H1 (cell line): ENCODE measurements around the gene PDK3. TPM values are rescaled to one million over a fixed set of nuclear protein-coding genes. Genes with fewer than 3 reads are reported as not detected.

ENCODE experiments used
- CTCF ChIA-PET: fragments of 300-600 bp; sonication (Branson Sonifier 250); formaldehyde crosslinking; loops from one replicate; lab custom pipeline; 2021; ENCODE audit not compliant: partially characterized antibody; lab: Charles Lee
- POLR2A ChIA-PET: fragments of 300-600 bp; sonication (Branson Sonifier 250); formaldehyde crosslinking; loops from one replicate; lab custom pipeline; 2021; ENCODE audit warnings: inconsistent platforms; ENCODE audit not compliant: partially characterized antibody; lab: Charles Lee
- DNase-seq, 2 experiments: peaks; one replicate each; pipeline versions ENCODE4 v3.0.0 to v3.0.0-alpha.2; 2010 to 2022; ENCODE audit warnings: low spot score in 2 of 2, low read depth in 1 of 2, mixed read lengths in 1 of 2
- FAIRE-seq: peaks from 2 replicates; lab custom pipeline; 2011; peaks lifted over from hg19 to GRCh38; lab: Jason Lieb, UNC
- H2AFZ ChIP-seq: 2 replicates; pipeline ENCODE4 v1.8.1; 2012; ENCODE audit warnings: low read length, inconsistent platforms
- H2AK5ac ChIP-seq: 2 replicates; pipeline ENCODE4 v1.6.1; 2013; ENCODE audit warnings: low read depth, low read length
- H2BK120ac ChIP-seq: replicated peaks from 2 replicates; pipeline ENCODE3; 2013; ENCODE audit warnings: low read depth, low read length, inconsistent platforms
- H2BK12ac ChIP-seq: 2 replicates; pipeline ENCODE4 v1.6.1; 2013; ENCODE audit warnings: low read depth, low read length
- H2BK15ac ChIP-seq: 2 replicates; pipeline ENCODE4 v1.6.1; 2013; ENCODE audit warnings: low read length
- H2BK20ac ChIP-seq: 2 replicates; pipeline ENCODE4 v1.6.1; 2013; ENCODE audit warnings: low read length
- H2BK5ac ChIP-seq: 2 replicates; pipeline ENCODE4 v1.6.1; 2013; ENCODE audit warnings: low read depth, low read length
- H3K14ac ChIP-seq: 2 replicates; pipeline ENCODE4 v1.6.1; 2013; ENCODE audit warnings: inconsistent platforms; ENCODE audit not compliant: insufficient read length
- H3K18ac ChIP-seq: 2 replicates; pipeline ENCODE4 v1.6.1; 2013; ENCODE audit warnings: low read length; ENCODE audit errors: extremely low read depth
- H3K23ac ChIP-seq: 2 replicates; pipeline ENCODE4 v1.6.1; 2013; ENCODE audit warnings: inconsistent platforms; ENCODE audit not compliant: insufficient read length
- H3K23me2 ChIP-seq: 2 replicates; pipeline ENCODE4 v1.6.1; 2013; ENCODE audit warnings: low read depth, low read length
- H3K27ac ChIP-seq: 2 replicates; pipeline ENCODE4 v1.6.1; 2011; ENCODE audit warnings: low read depth, low read length, inconsistent platforms
- H3K27me3 ChIP-seq, 4 experiments: replicated peaks in 1 of 4; 1 replicate in 1 of 4; 2 replicates in 3 of 4; pipeline versions ENCODE4 v1.6.1 to v1.8.1; 2011 to 2013; ENCODE audit warnings: low read length in 3 of 4, mild to moderate bottlenecking in 3 of 4, inconsistent platforms in 2 of 4, mixed read lengths in 2 of 4, moderate library complexity in 1 of 4; ENCODE audit not compliant: control insufficient read depth in 3 of 4, insufficient read depth in 3 of 4; ENCODE audit errors: extremely low read depth in 1 of 4
- H3K36me3 ChIP-seq, 4 experiments: 2 replicates each; pipeline versions ENCODE4 v1.6.1 to v1.8.1; 2011 to 2013; ENCODE audit warnings: mild to moderate bottlenecking in 4 of 4, low read length in 3 of 4, moderate library complexity in 2 of 4, control low read depth in 1 of 4, inconsistent platforms in 1 of 4; ENCODE audit not compliant: insufficient read depth in 4 of 4, control insufficient read depth in 2 of 4
- H3K4ac ChIP-seq: replicated peaks from 2 replicates; pipeline ENCODE3; 2013; ENCODE audit warnings: low read length, low read depth, mixed read lengths, inconsistent platforms; ENCODE audit not compliant: insufficient read length
- H3K4me1 ChIP-seq, 4 experiments: replicated peaks in 1 of 4; 1 replicate in 1 of 4; 2 replicates in 3 of 4; pipeline versions ENCODE4 v1.6.1 to v1.8.1; 2011 to 2013; ENCODE audit warnings: low read length in 3 of 4, inconsistent platforms in 2 of 4, mixed read lengths in 1 of 4; ENCODE audit not compliant: insufficient read depth in 4 of 4, control insufficient read depth in 3 of 4
- H3K4me2 ChIP-seq, 2 experiments: 2 replicates each; pipeline versions ENCODE4 v1.6.1 to v1.8.1; 2011 to 2013; ENCODE audit warnings: low read depth in 2 of 2, low read length in 2 of 2, control low read depth in 1 of 2, inconsistent platforms in 1 of 2, mild to moderate bottlenecking in 1 of 2; ENCODE audit not compliant: insufficient read depth in 1 of 2
- H3K4me3 ChIP-seq, 4 experiments: fragments of 200-600, 300-600 bp in 1 of 4; sonication (generic), shearing (Covaris generic), sonication (Bioruptor Twin) in 1 of 4; 2 replicates each; pipeline versions ENCODE4 v1.5.1 to v1.8.1; 2011 to 2016; ENCODE audit warnings: low read length in 4 of 4, low read depth in 3 of 4, control low read depth in 2 of 4, inconsistent platforms in 2 of 4, mild to moderate bottlenecking in 2 of 4, mixed read lengths in 1 of 4, moderate library complexity in 1 of 4; ENCODE audit not compliant: insufficient read depth in 2 of 4; ENCODE audit errors: extremely low read depth in 1 of 4
- H3K56ac ChIP-seq: replicated peaks from 2 replicates; pipeline ENCODE3; 2013; ENCODE audit warnings: low read depth, mild to moderate bottlenecking, mixed read lengths, low read length, inconsistent platforms; ENCODE audit not compliant: insufficient read length
- H3K79me1 ChIP-seq: 2 replicates; pipeline ENCODE4 v1.6.1; 2013; ENCODE audit warnings: low read depth, low read length, control low read depth
- H3K79me2 ChIP-seq, 2 experiments: 2 replicates each; pipeline versions ENCODE4 v1.6.1 to v1.8.1; 2012 to 2013; ENCODE audit warnings: low read length in 2 of 2, mild to moderate bottlenecking in 2 of 2, inconsistent platforms in 1 of 2; ENCODE audit not compliant: insufficient read depth in 2 of 2, control insufficient read depth in 1 of 2
- H3K9ac ChIP-seq, 4 experiments: replicated peaks in 1 of 4; 1 replicate in 1 of 4; 2 replicates in 3 of 4; pipeline versions ENCODE4 v1.6.1 to v1.8.1; 2011 to 2013; ENCODE audit warnings: low read depth in 3 of 4, low read length in 3 of 4, control low read depth in 2 of 4, mild to moderate bottlenecking in 2 of 4, moderate library complexity in 2 of 4, inconsistent platforms in 1 of 4; ENCODE audit errors: extremely low read depth in 1 of 4
- H3K9me3 ChIP-seq, 2 experiments: 2 replicates each; pipeline versions ENCODE4 v1.6.1 to v1.8.1; 2012 to 2013; ENCODE audit warnings: mild to moderate bottlenecking in 2 of 2, moderate library complexity in 2 of 2, control low read depth in 1 of 2, inconsistent platforms in 1 of 2, low read depth in 1 of 2, low read length in 1 of 2, mixed read lengths in 1 of 2; ENCODE audit not compliant: insufficient read depth in 2 of 2
- H4K20me1 ChIP-seq, 2 experiments: replicated peaks in 1 of 2; 2 replicates each; pipeline versions ENCODE3 to v1.8.1; 2011 to 2013; ENCODE audit warnings: inconsistent platforms in 2 of 2, low read length in 2 of 2, mild to moderate bottlenecking in 1 of 2; ENCODE audit not compliant: insufficient read depth in 2 of 2, control insufficient read depth in 1 of 2
- H4K5ac ChIP-seq: 2 replicates; pipeline ENCODE4 v1.6.1; 2013; ENCODE audit warnings: low read length, low read depth, mixed read lengths, inconsistent platforms; ENCODE audit not compliant: insufficient read length
- H4K8ac ChIP-seq: 2 replicates; pipeline ENCODE4 v1.8.0; 2013; ENCODE audit warnings: mild to moderate bottlenecking, moderate library complexity, low read length, inconsistent platforms; ENCODE audit not compliant: insufficient read depth; ENCODE audit errors: extremely low read depth
- H4K91ac ChIP-seq: replicated peaks from 2 replicates; pipeline ENCODE3; 2013; ENCODE audit warnings: low read length, mixed read lengths, inconsistent platforms; ENCODE audit not compliant: insufficient read length
- ASH2L ChIP-seq: fragments of 200-600, 300-600 bp; sonication (generic); IDR thresholded peaks from one replicate; pipeline ENCODE4 v1.7.1; 2017; ENCODE audit warnings: low read length
- BCL11A ChIP-seq, 2 experiments: IDR thresholded peaks; one replicate each; pipeline ENCODE4 v1.6.1; 2011; ENCODE audit warnings: low read depth in 2 of 2, low read length in 2 of 2, mild to moderate bottlenecking in 2 of 2
- BRCA1 ChIP-seq: IDR thresholded peaks from 2 replicates; pipeline ENCODE4 v1.6.1; 2012; ENCODE audit warnings: low read depth, low read length, improper control_type of control experiment
- CBX5 ChIP-seq: fragments of 300-800, 300-1000 bp; sonication (generic); IDR thresholded peaks from 2 replicates; pipeline ENCODE4 v1.7.1; 2016; ENCODE audit warnings: antibody characterized with exemption, low read length, low read depth
- CHD1 ChIP-seq: IDR thresholded peaks from 2 replicates; pipeline ENCODE4 v1.6.1; 2012; ENCODE audit warnings: low read depth, low read length, improper control_type of control experiment
- FOSL1 ChIP-seq: IDR thresholded peaks from 2 replicates; pipeline ENCODE4 v1.6.1; 2011; ENCODE audit warnings: mild to moderate bottlenecking, low read depth, low read length, moderate library complexity; ENCODE audit not compliant: insufficient read depth
- KDM5A ChIP-seq: fragments of 200-600 bp; IDR thresholded peaks from 2 replicates; pipeline ENCODE4 v1.7.1; 2012; ENCODE audit warnings: mild to moderate bottlenecking, low read length, inconsistent platforms, mixed read lengths
- NANOG ChIP-seq: IDR thresholded peaks from 2 replicates; pipeline ENCODE4 v1.6.1; 2011; ENCODE audit warnings: low read length, low read depth, mild to moderate bottlenecking, inconsistent platforms; ENCODE audit not compliant: insufficient read depth, poor library complexity, severe bottlenecking
- RAD21 ChIP-seq, 2 experiments: IDR thresholded peaks in 1 of 2; conservative IDR thresholded peaks in 1 of 2; 2 replicates each; pipeline ENCODE4 v1.6.1; 2011; ENCODE audit warnings: low read depth in 2 of 2, low read length in 2 of 2, improper control_type of control experiment in 1 of 2, inconsistent platforms in 1 of 2, mild to moderate bottlenecking in 1 of 2, moderate library complexity in 1 of 2
- RFX5 ChIP-seq: IDR thresholded peaks from 2 replicates; pipeline ENCODE4 v1.6.1; 2011; ENCODE audit warnings: low read depth, low read length, improper control_type of control experiment, borderline replicate concordance
- SAP30 ChIP-seq: fragments of 300-600 bp; sonication (generic); IDR thresholded peaks from 2 replicates; pipeline ENCODE4 v1.7.1; 2012; ENCODE audit warnings: low read length, moderate library complexity, mild to moderate bottlenecking, inconsistent platforms; ENCODE audit not compliant: insufficient read depth, insufficient replicate concordance
- SIN3A ChIP-seq, 2 experiments: IDR thresholded peaks in 1 of 2; conservative IDR thresholded peaks in 1 of 2; 2 replicates each; pipeline ENCODE4 v1.6.1; 2011 to 2012; ENCODE audit warnings: low read length in 2 of 2, improper control_type of control experiment in 1 of 2, low read depth in 1 of 2, mild to moderate bottlenecking in 1 of 2
- SP1 ChIP-seq: IDR thresholded peaks from 2 replicates; pipeline ENCODE4 v1.6.1; 2011; ENCODE audit warnings: low read depth, low read length
- SRF ChIP-seq: IDR thresholded peaks from 2 replicates; pipeline ENCODE4 v1.6.1; 2011; ENCODE audit warnings: mild to moderate bottlenecking, low read depth, low read length, moderate library complexity
- TBP ChIP-seq: IDR thresholded peaks from 2 replicates; pipeline ENCODE4 v1.6.1; 2011; ENCODE audit warnings: low read depth, low read length, improper control_type of control experiment
- WGBS, 2 experiments: shearing (Covaris generic) in 1 of 2; methylation state at CpG; one replicate each; pipeline versions ENCODE4 v1.1.6 to v1.1.7; 2013 to 2015; ENCODE audit warnings: low lambda C conversion rate in 2 of 2, mixed read lengths in 2 of 2, inconsistent platforms in 1 of 2, low coverage in 1 of 2, missing lambda C conversion rate in 1 of 2; ENCODE audit not compliant: insufficient replicate concordance in 2 of 2, insufficient coverage in 1 of 2, insufficient read length in 1 of 2; ENCODE audit errors: extremely low coverage in 1 of 2, missing lambda C conversion rate in 1 of 2; 5-methylcytosine and 5-hydroxymethylcytosine counted together
- polyA plus RNA-seq, 7 experiments: library from polyadenylated mRNA; depleted of rRNA in 3 of 7; stranded (reverse) in 5 of 7; unstranded in 2 of 7; fragments of >200 nt in 5 of 7; fragments of 200-250 nt in 2 of 7; gene quantifications; 1 replicate in 5 of 7; 2 replicates in 1 of 7; 4 replicates in 1 of 7; pipeline versions ENCODE4 v1.2.1 to v1.2.3, GENCODE V29; 2011 to 2013; ENCODE audit warnings: missing spikeins in 2 of 7, mixed read lengths in 2 of 7
- total RNA-seq: library from RNA; stranded (reverse); fragmentation: NEBNext Ultra II Directional; extraction: Animal tissue kit (Norgen Biotek cat#: 25700); gene quantifications from 2 replicates; pipeline ENCODE4 v1.2.1, GENCODE V29; 2021

The PDK3 gene
- total and polyA plus RNA-seq, 2 of the 8 experiments (the other 6 are each of a cell fraction or from before 2014, with no cell fraction given), result 22.5 to 25.5 TPM

DNA sequence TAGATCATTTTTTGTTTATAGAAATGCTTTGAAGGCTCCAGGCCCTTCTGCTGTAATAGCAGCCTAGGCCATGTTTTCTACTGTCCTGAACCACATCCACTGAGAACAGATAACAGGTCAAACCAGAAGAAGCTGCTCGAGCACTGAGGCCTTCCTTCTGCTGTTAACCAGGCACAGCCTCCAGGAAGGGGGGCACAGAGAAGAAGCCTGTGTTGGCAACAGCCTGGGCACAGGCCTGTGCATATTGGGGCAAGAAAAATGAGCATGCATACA lies 37.4 kb upstream of the PDK3 start:
- Histone ChIP-seq H3K9ac (no peak overlapping the region), H2BK12ac (no peak overlapping the region), H3K79me2 (no peaks in the 10 kb centered on the region), H3K18ac (no peak overlapping the region), H3K4me2 (no peak overlapping the region), H3K23ac (no peak overlapping the region), H2BK15ac (no peak overlapping the region), H3K27ac (no peak overlapping the region), H2AFZ (no peak overlapping the region), H3K27me3 (no peaks in the 10 kb centered on the region; a peak in 1 of 7 replicates), H3K14ac (no peak overlapping the region), H3K56ac (no peak overlapping the region), H3K4me1 (peaks cover 0 to 3% (median 0%) of the 10 kb centered on the region in 4 experiments; a peak in 1 of 7 replicates), H2BK5ac (no peak overlapping the region), H2AK5ac (no peak overlapping the region), H3K79me1 (no peaks in the 10 kb centered on the region), H3K23me2 (no peaks in the 10 kb centered on the region), H4K91ac (no peak overlapping the region), H4K20me1 (no peaks in the 10 kb centered on the region), H3K4ac (no peak overlapping the region), H2BK20ac (no peak overlapping the region), H3K9me3 (no peaks in the 10 kb centered on the region), H3K36me3 (no peaks in the 10 kb centered on the region), H3K4me3 (no peak overlapping the region), H4K5ac (no peak overlapping the region), H2BK120ac (no peak overlapping the region), H4K8ac (no peak overlapping the region)
- DNase-seq (no peak), FAIRE-seq (no peak)
- 67% methylated on average over 1 of the region's 1 CpG; no CpG with 5 or more reads in 1 of the 2 experiments for WGBS, 2 experiments
- CTCF ChIA-PET, result interaction anchor here (0.8 to 1.1 kb wide), 2 partner anchors 17 to 28 kb away, joined by 3 to 4 read pairs; no protein-coding TSS in a partner anchor
- POLR2A ChIA-PET, result no interaction called here
- TF ChIP-seq RAD21 (IDR thresholded peaks at IDR 0.05 in 1 of 2, conservative IDR thresholded peaks at IDR 0.05 in 1 of 2; ENCODE audit: low read depth in 2 of 2, low read length in 2 of 2), result no peak
- TF ChIP-seq ASH2L, result no peak
- no peak for TF ChIP-seq SRF
- no peak for TF ChIP-seq BRCA1
- TF ChIP-seq RFX5, result no peak
- no peak for TF ChIP-seq SIN3A (conservative IDR thresholded peaks at IDR 0.05 in 1 of 2, IDR thresholded peaks at IDR 0.05 in 1 of 2; ENCODE audit: low read depth in 1 of 2, low read length in 2 of 2)
- no peak for TF ChIP-seq SP1
- no peak for TF ChIP-seq CHD1
- no peak for TF ChIP-seq KDM5A
- TF ChIP-seq FOSL1, result no peak
- no peak for TF ChIP-seq SAP30
- no peak for TF ChIP-seq CBX5
- TF ChIP-seq NANOG, result no peak
- TF ChIP-seq BCL11A (IDR thresholded peaks at IDR 0.05; ENCODE audit: low read depth in 2 of 2, low read length in 2 of 2), result no peak
- TF ChIP-seq TBP, result no peak
